HepG2 (cell line): ENCODE measurements around the gene LITAFD. TPM values are rescaled to one million over a fixed set of nuclear protein-coding genes. Genes with fewer than 3 reads are reported as not detected.

Source experiments
- ATAC-seq: fragments of 200-7000 bp; cut with Tn5 transposase; 3 replicates; pipeline ENCODE4 v1.9.1; 2020; ENCODE audit warnings: mild to moderate bottlenecking, moderate library complexity
- BruUV-seq: library from RNA; stranded (reverse); fragments of 400-500 nt; replicated peaks from 2 replicates; lab custom pipeline; 2021; lab: Mats Ljungman, UMichigan
- CTCF ChIA-PET: fragments of 300-600 bp; formaldehyde crosslinking; extraction: SDS; loops from one replicate; lab custom pipeline; 2021; ENCODE audit warnings: low total read pairs, inconsistent platforms, low intra/inter-chr PET ratio; lab: Yijun Ruan, JAX
- POLR2A ChIA-PET: fragments of 350-600 bp; sonication (Branson Sonifier 250); formaldehyde crosslinking; loops from one replicate; lab custom pipeline; 2020; ENCODE audit warnings: antibody characterized with exemption, inconsistent platforms; lab: Yijun Ruan, JAX
- DNase-seq: peaks from one replicate; pipeline ENCODE4 v3.0.0-alpha.2; 2015; ENCODE audit warnings: low spot score
- FAIRE-seq: peaks from 3 replicates; lab custom pipeline; 2011; peaks lifted over from hg19 to GRCh38; lab: Jason Lieb, UNC
- H2AFZ ChIP-seq: one replicate; pipeline ENCODE4 v1.6.1; 2011; ENCODE audit warnings: low read length, inconsistent platforms
- H3K27ac ChIP-seq: fragments of 300-600 bp; 3 replicates; pipeline ENCODE4 v1.8.0; 2011; ENCODE audit warnings: mixed run types, mild to moderate bottlenecking, mixed read lengths, low read length, inconsistent platforms; ENCODE audit not compliant: insufficient read depth; ENCODE audit errors: extremely low read length
- H3K27me3 ChIP-seq, 2 experiments: fragments of 200-600 bp in 1 of 2; 2 replicates in 1 of 2; 3 replicates in 1 of 2; pipeline versions ENCODE4 v1.6.0 to v1.8.0; 2011; ENCODE audit warnings: low read length in 2 of 2, mild to moderate bottlenecking in 2 of 2, moderate library complexity in 2 of 2, inconsistent platforms in 1 of 2; ENCODE audit not compliant: insufficient read depth in 2 of 2, control insufficient read depth in 1 of 2
- H3K36me3 ChIP-seq, 2 experiments: fragments of 200-600 bp in 1 of 2; replicated peaks in 1 of 2; 2 replicates in 1 of 2; 3 replicates in 1 of 2; pipeline versions ENCODE4 v1.5.1 to v1.8.0; 2011; ENCODE audit warnings: low read length in 2 of 2, inconsistent platforms in 1 of 2; ENCODE audit not compliant: insufficient read depth in 2 of 2, control insufficient read depth in 1 of 2
- H3K4me1 ChIP-seq: 2 replicates; pipeline ENCODE4 v1.5.1; 2012; ENCODE audit warnings: low read length, inconsistent platforms; ENCODE audit not compliant: insufficient read depth
- H3K4me2 ChIP-seq: 2 replicates; pipeline ENCODE4 v1.6.0; 2011; ENCODE audit warnings: low read depth, low read length, inconsistent platforms
- H3K4me3 ChIP-seq, 3 experiments: fragments of 200-600 bp in 1 of 3; sonication (generic), shearing (Covaris generic) in 1 of 3; replicated peaks in 1 of 3; 2 replicates each; pipeline ENCODE4 v1.5.1; 2011 to 2016; ENCODE audit warnings: low read length in 3 of 3, inconsistent platforms in 2 of 3, low read depth in 2 of 3, mild to moderate bottlenecking in 2 of 3, control low read depth in 1 of 3, mixed read lengths in 1 of 3; ENCODE audit not compliant: insufficient read depth in 1 of 3
- H3K79me2 ChIP-seq: one replicate; pipeline ENCODE4 v1.6.1; 2011; ENCODE audit warnings: low read length, inconsistent platforms; ENCODE audit not compliant: insufficient read depth
- H3K9ac ChIP-seq: 2 replicates; pipeline ENCODE4 v1.6.0; 2011; ENCODE audit warnings: mild to moderate bottlenecking, low read depth, low read length, inconsistent platforms; ENCODE audit not compliant: insufficient read depth
- H3K9me3 ChIP-seq: 2 replicates; pipeline ENCODE4 v1.5.1; 2012; ENCODE audit warnings: mild to moderate bottlenecking, low read length
- H4K20me1 ChIP-seq: 2 replicates; pipeline ENCODE4 v1.6.0; 2011; ENCODE audit warnings: inconsistent platforms, mild to moderate bottlenecking, low read length, moderate library complexity; ENCODE audit not compliant: insufficient read depth
- HDAC2 ChIP-seq: sonication (generic); formaldehyde crosslinking; IDR thresholded peaks from 2 replicates; pipeline ENCODE4 v1.4.0; 2020; ENCODE audit warnings: missing genetic modification reagents
- HIC2 ChIP-seq: sonication (generic); formaldehyde crosslinking; IDR thresholded peaks from 2 replicates; pipeline ENCODE4 v1.9.0; 2022; ENCODE audit warnings: low read depth, missing genetic modification reagents
- JUN ChIP-seq: sonication (generic); formaldehyde crosslinking; IDR thresholded peaks from 2 replicates; pipeline ENCODE4 v1.4.0; 2020; ENCODE audit warnings: mild to moderate bottlenecking, missing genetic modification reagents
- MEIS2 ChIP-seq: sonication (generic); formaldehyde crosslinking; IDR thresholded peaks from 2 replicates; pipeline ENCODE4 v1.9.0; 2021; ENCODE audit warnings: mild to moderate bottlenecking, missing genetic modification reagents
- NR1H2 ChIP-seq: sonication (generic); formaldehyde crosslinking; IDR thresholded peaks from 2 replicates; pipeline ENCODE4 v1.8.1; 2022; ENCODE audit warnings: low read depth, missing genetic modification reagents, borderline replicate concordance
- PHB2 ChIP-seq: fragments of 450-650 bp; IDR thresholded peaks from 2 replicates; pipeline ENCODE4 v1.6.1; 2018; ENCODE audit not compliant: partially characterized antibody
- PHF8 ChIP-seq: sonication (generic); formaldehyde crosslinking; IDR thresholded peaks from 2 replicates; pipeline ENCODE4 v1.5.0; 2020; ENCODE audit warnings: missing genetic modification reagents
- THAP7 ChIP-seq: sonication (generic); formaldehyde crosslinking; IDR thresholded peaks from 2 replicates; pipeline ENCODE4 v1.8.1; 2023; ENCODE audit warnings: mild to moderate bottlenecking, missing genetic modification reagents
- ZBTB25 ChIP-seq: IDR thresholded peaks from 2 replicates; pipeline ENCODE4 v1.6.1; 2018; ENCODE audit warnings: missing genetic modification reagents
- ZGPAT ChIP-seq: IDR thresholded peaks from 2 replicates; pipeline ENCODE4 v1.6.1; 2016; ENCODE audit warnings: mild to moderate bottlenecking
- ZNF770 ChIP-seq: sonication (generic); formaldehyde crosslinking; IDR thresholded peaks from 2 replicates; pipeline ENCODE4 v1.5.0; 2020; ENCODE audit warnings: mild to moderate bottlenecking, missing genetic modification reagents
- ZNF784 ChIP-seq: sonication (generic); formaldehyde crosslinking; IDR thresholded peaks from 2 replicates; pipeline ENCODE4 v1.5.1; 2020; ENCODE audit warnings: missing genetic modification reagents, mild to moderate bottlenecking, borderline replicate concordance
- WGBS: methylation state at CpG from one replicate; pipeline ENCODE4 v1.1.6; 2017; ENCODE audit warnings: low lambda C conversion rate; 5-methylcytosine and 5-hydroxymethylcytosine counted together
- in situ Hi-C: cut with HindIII; loops from 2 replicates; pipeline ENCODE4 v1.10.0; 2017; ENCODE audit warnings: low pct_unique_long_range_greater_than_20kb; ENCODE audit not compliant: extremely low pct_ligation_motif_present
- intact Hi-C: fragments of 100-400 bp; cut with micrococcal nuclease; formaldehyde crosslinking; loops from one replicate; pipeline ENCODE4 v1.10.0; 2022; ENCODE audit not compliant: unreplicated experiment
- polyA plus RNA-seq, 8 experiments: library from polyadenylated mRNA; depleted of rRNA in 3 of 8; stranded (reverse) in 7 of 8; unstranded in 1 of 8; fragments of >200 nt; fragmentation: Illumina TruSeq in 4 of 8; extraction: Trizol in 4 of 8; gene quantifications; 2 replicates each; pipeline versions ENCODE4 v1.2.1 to v1.2.3, GENCODE V29; 2011 to 2016; ENCODE audit warnings: low read depth in 4 of 8, missing spikeins in 1 of 8, mixed read lengths in 1 of 8; ENCODE audit not compliant: insufficient read depth in 1 of 8
- total RNA-seq, 5 experiments: library from RNA; depleted of rRNA; stranded (reverse); fragments of >200 nt; fragmentation: Illumina TruSeq; extraction: Trizol; gene quantifications; 2 replicates each; pipeline ENCODE4 v1.2.3, GENCODE V29; 2016; ENCODE audit warnings: low read depth in 1 of 5

The LITAFD gene
- total and polyA plus RNA-seq, 2 of the 13 experiments (the other 11 are each of a cell fraction or from before 2014, with no cell fraction given): not detected

GRCh38 chr16:8872967-8873865, 8.9 kb upstream of the LITAFD start:
- no TSS peak for BruUV-seq
- DNase-seq (peak; percentile 67), FAIRE-seq (no peak), ATAC-seq (peak; percentile 8; the same call in 1 of the 3 replicates)
- ChIA-PET POLR2A (interaction anchor here (1.8 to 10.4 kb wide), 5 partner anchors 9 to 218 kb away, joined by 5 to 235 read pairs (median 9); partner anchors contain the start of genes HAPSTR1 and LITAFD), CTCF (interaction anchor here (0.6 to 1.2 kb wide), 4 partner anchors 10 to 238 kb away, joined by 3 to 7 read pairs (median 4); no protein-coding TSS in a partner anchor)
- in situ Hi-C loops (no loop called here), intact Hi-C loops (no loop called here)
- Histone ChIP-seq H4K20me1 (no peaks in the 10 kb centered on the region), H3K4me3 (no peak overlapping the region; a peak in 1 of 6 replicates), H3K4me1 (peaks cover 69% of the 10 kb centered on the region), H3K79me2 (peaks cover 3% of the 10 kb centered on the region), H3K27ac (no peak overlapping the region), H3K9me3 (no peaks in the 10 kb centered on the region), H3K9ac (no peak overlapping the region), H3K27me3 (peaks cover 0 to 5% of the 10 kb centered on the region in 2 experiments; a peak in 2 of 5 replicates), H3K36me3 (no peaks in the 10 kb centered on the region), H3K4me2 (peak overlapping the region; percentile 16; the same call in 1 of the 2 replicates), H2AFZ (no peak overlapping the region)
- WGBS: 56% methylated on average over 22 of the region's 22 CpGs
- TF ChIP-seq PHB2 (no peak), ZNF784 (0 out of 2 replicates have a peak, but pooled peaks have one; percentile 34), HIC2 (CRISPR knock-in tag) (no peak), JUN (CRISPR knock-in tag) (no peak), ZBTB25 (CRISPR knock-in tag) (0 out of 2 replicates have a peak, but pooled peaks have one; percentile 36), HDAC2 (CRISPR knock-in tag) (peak; percentile 53), NR1H2 (CRISPR knock-in tag) (no peak), THAP7 (CRISPR knock-in tag) (no peak), PHF8 (CRISPR knock-in tag) (no peak), MEIS2 (CRISPR knock-in tag) (0 out of 2 replicates have a peak, but pooled peaks have one; percentile 51), ZGPAT (CRISPR knock-in tag) (0 out of 2 replicates have a peak, but pooled peaks have one; percentile 19), ZNF770 (CRISPR knock-in tag) (peak; percentile 41; the same call in 1 of the 2 replicates)
